Mesenchymal stem cell (in vitro differentiated cells and primary cell): ENCODE data around the gene ZNF768.

Source experiments
- DNase-seq: peaks from one replicate; pipeline ENCODE4 v3.0.0-alpha.2; 2013
- H2AFZ ChIP-seq: one replicate; pipeline ENCODE4 v1.6.1; 2013; ENCODE audit warnings: low read depth, mild to moderate bottlenecking, control low read depth, inconsistent platforms, low read length, moderate library complexity
- H2AK5ac ChIP-seq: 2 replicates; pipeline ENCODE4 v1.6.1; 2013; ENCODE audit warnings: low read length, moderate library complexity, mild to moderate bottlenecking, inconsistent platforms; ENCODE audit not compliant: severe bottlenecking
- H2BK120ac ChIP-seq: one replicate; pipeline ENCODE4 v1.6.1; 2013; ENCODE audit warnings: low read depth, mild to moderate bottlenecking, inconsistent platforms, low read length, moderate library complexity
- H2BK12ac ChIP-seq, 2 experiments: one replicate each; pipeline ENCODE4 v1.6.1; 2013; ENCODE audit warnings: inconsistent platforms in 2 of 2, low read length in 2 of 2, mild to moderate bottlenecking in 2 of 2, moderate library complexity in 2 of 2, control low read depth in 1 of 2
- H2BK15ac ChIP-seq: one replicate; pipeline ENCODE4 v1.6.1; 2013; ENCODE audit warnings: mild to moderate bottlenecking, low read depth, inconsistent platforms; ENCODE audit not compliant: poor library complexity, severe bottlenecking
- H2BK5ac ChIP-seq: 2 replicates; pipeline ENCODE4 v1.6.1; 2013; ENCODE audit warnings: low read depth, mild to moderate bottlenecking, low read length, control low read depth, inconsistent platforms; ENCODE audit not compliant: poor library complexity, severe bottlenecking
- H3K14ac ChIP-seq, 2 experiments: one replicate each; pipeline ENCODE4 v1.6.1; 2013; ENCODE audit warnings: inconsistent platforms in 2 of 2, low read length in 2 of 2, control low read depth in 1 of 2, mild to moderate bottlenecking in 1 of 2, moderate library complexity in 1 of 2
- H3K18ac ChIP-seq, 2 experiments: one replicate each; pipeline ENCODE4 v1.6.1; 2013; ENCODE audit warnings: inconsistent platforms in 2 of 2, low read length in 2 of 2, control low read depth in 1 of 2, low read depth in 1 of 2, mild to moderate bottlenecking in 1 of 2
- H3K23ac ChIP-seq, 2 experiments: one replicate each; pipeline ENCODE4 v1.6.1; 2013; ENCODE audit warnings: inconsistent platforms in 2 of 2, low read length in 2 of 2, mild to moderate bottlenecking in 2 of 2, moderate library complexity in 2 of 2, control low read depth in 1 of 2
- H3K27ac ChIP-seq: 2 replicates; pipeline ENCODE4 v1.5.1; 2013; ENCODE audit warnings: mild to moderate bottlenecking, moderate library complexity, low read length, control low read depth, inconsistent platforms; ENCODE audit not compliant: poor library complexity, severe bottlenecking
- H3K27me3 ChIP-seq, 2 experiments: 2 replicates each; pipeline versions ENCODE4 v1.6.1 to v1.7.0; 2013; ENCODE audit warnings: low read length in 2 of 2, mild to moderate bottlenecking in 2 of 2, moderate library complexity in 2 of 2, control low read depth in 1 of 2, inconsistent platforms in 1 of 2; ENCODE audit not compliant: control insufficient read depth in 1 of 2, insufficient read depth in 1 of 2
- H3K36me3 ChIP-seq, 2 experiments: 2 replicates each; pipeline versions ENCODE4 v1.6.1 to v1.7.0; 2013; ENCODE audit warnings: low read length in 2 of 2, control low read depth in 1 of 2, inconsistent platforms in 1 of 2, low read depth in 1 of 2, mild to moderate bottlenecking in 1 of 2; ENCODE audit not compliant: insufficient read depth in 2 of 2, control insufficient read depth in 1 of 2
- H3K4ac ChIP-seq, 2 experiments: one replicate each; pipeline ENCODE4 v1.6.1; 2013; ENCODE audit warnings: inconsistent platforms in 2 of 2, low read length in 2 of 2, mild to moderate bottlenecking in 2 of 2, moderate library complexity in 2 of 2, control low read depth in 1 of 2, low read depth in 1 of 2
- H3K4me1 ChIP-seq: 2 replicates; pipeline ENCODE4 v1.6.1; 2013; ENCODE audit warnings: low read depth, low read length, control low read depth; ENCODE audit not compliant: control insufficient read depth, insufficient read depth
- H3K4me2 ChIP-seq: 2 replicates; pipeline ENCODE4 v1.6.1; 2013; ENCODE audit warnings: low read length, mild to moderate bottlenecking, inconsistent platforms; ENCODE audit not compliant: poor library complexity, severe bottlenecking
- H3K4me3 ChIP-seq, 2 experiments: 2 replicates each; pipeline versions ENCODE4 v1.5.1 to v1.7.0; 2013; ENCODE audit warnings: low read length in 2 of 2, mild to moderate bottlenecking in 2 of 2, control low read depth in 1 of 2, low read depth in 1 of 2; ENCODE audit not compliant: insufficient read depth in 1 of 2
- H3K79me1 ChIP-seq: replicated peaks from 2 replicates; pipeline ENCODE4 v1.6.1; 2013; ENCODE audit warnings: mild to moderate bottlenecking, control low read depth, low read length, inconsistent platforms; ENCODE audit not compliant: poor library complexity, severe bottlenecking
- H3K9ac ChIP-seq: 2 replicates; pipeline ENCODE4 v1.7.0; 2013; ENCODE audit warnings: mild to moderate bottlenecking, low read length, moderate library complexity
- H3K9me3 ChIP-seq: 2 replicates; pipeline ENCODE4 v1.7.0; 2013; ENCODE audit warnings: mild to moderate bottlenecking, low read length; ENCODE audit not compliant: control insufficient read depth
- H4K8ac ChIP-seq: one replicate; pipeline ENCODE4 v1.6.1; 2013; ENCODE audit warnings: inconsistent platforms, mild to moderate bottlenecking, low read length, moderate library complexity
- H4K91ac ChIP-seq: one replicate; pipeline ENCODE4 v1.6.1; 2013; ENCODE audit warnings: mild to moderate bottlenecking, low read length, inconsistent platforms
- WGBS: methylation state at CpG from one replicate; pipeline ENCODE4 v1.1.7; 2013; ENCODE audit warnings: mixed read lengths; 5-methylcytosine and 5-hydroxymethylcytosine counted together

The ZNF768 gene

GRCh38 chr16:30491744-30492308, 34.5 kb downstream of the ZNF768 start:
- Histone ChIP-seq H3K36me3 (no peaks in the 10 kb centered on the region), H3K9ac (no peak overlapping the region), H3K4ac (peak overlapping the region in 1 of 2 experiments; percentile 11), H4K91ac (no peak overlapping the region), H3K14ac (no peak overlapping the region), H2AK5ac (no peak overlapping the region), H3K9me3 (no peaks in the 10 kb centered on the region), H3K27ac (no peak overlapping the region), H3K18ac (peak overlapping the region; percentile 18 to 58), H2BK5ac (no peak overlapping the region), H3K4me2 (no peak overlapping the region), H2AFZ (no peak overlapping the region), H2BK120ac (no peak overlapping the region), H3K79me1 (no peaks in the 10 kb centered on the region), H3K27me3 (peaks cover 0 to 14% of the 10 kb centered on the region in 2 experiments), H3K23ac (no peak overlapping the region), H2BK12ac (peak overlapping the region in 1 of 2 experiments; percentile 37), H3K4me1 (peaks cover 10% of the 10 kb centered on the region), H2BK15ac (no peak overlapping the region), H3K4me3 (no peak overlapping the region), H4K8ac (no peak overlapping the region)
- DNase-seq: peak; percentile 94
- 18% methylated on average over 4 of the region's 6 CpGs for WGBS

GRCh38 chr16:30491229-30491628, 35.1 kb downstream of the ZNF768 start:
- H3K4me2 ChIP-seq: no peak overlapping the region
- no peak overlapping the region for H2BK15ac ChIP-seq
- no peak overlapping the region for H3K4me3 ChIP-seq
- DNase-seq: peak; percentile 5
- H2BK5ac ChIP-seq: no peak overlapping the region
- peaks cover 0 to 18% of the 10 kb centered on the region in 2 experiments for H3K27me3 ChIP-seq
- no peak overlapping the region for H4K91ac ChIP-seq
- H3K18ac ChIP-seq: no peak overlapping the region
- peaks cover 10% of the 10 kb centered on the region for H3K4me1 ChIP-seq
- H3K23ac ChIP-seq: no peak overlapping the region
- no peaks in the 10 kb centered on the region for H3K79me1 ChIP-seq
- H4K8ac ChIP-seq: no peak overlapping the region
- no peak overlapping the region for H2AFZ ChIP-seq
- H2AK5ac ChIP-seq: no peak overlapping the region
- H3K36me3 ChIP-seq: no peaks in the 10 kb centered on the region
- H3K9ac ChIP-seq: no peak overlapping the region
- H3K4ac ChIP-seq: no peak overlapping the region
- no peaks in the 10 kb centered on the region for H3K9me3 ChIP-seq
- no peak overlapping the region for H3K27ac ChIP-seq
- H2BK12ac ChIP-seq: no peak overlapping the region
- H3K14ac ChIP-seq: no peak overlapping the region
- no peak overlapping the region for H2BK120ac ChIP-seq
- 88% methylated on average over 2 of the region's 4 CpGs for WGBS

DNA sequence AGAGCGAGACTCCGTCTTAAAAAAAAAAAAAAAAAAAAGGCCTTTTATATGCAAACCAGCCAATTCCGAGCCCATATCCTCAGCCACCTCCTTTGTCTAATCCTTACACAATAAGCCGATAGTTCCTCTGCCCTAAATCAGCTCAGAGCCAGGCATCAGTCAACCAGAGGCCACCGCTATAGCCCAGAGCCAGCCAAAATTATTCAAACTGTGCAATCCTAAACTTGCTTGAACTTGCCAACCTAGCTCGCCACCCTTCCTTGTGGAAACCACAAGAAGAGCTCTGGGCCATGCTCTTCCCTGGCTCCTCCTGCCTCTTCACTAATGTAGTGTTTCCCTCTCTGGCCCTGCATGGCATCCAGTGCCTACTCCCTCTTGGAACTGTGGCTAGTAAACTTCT, 36.2 kb downstream of the ZNF768 start:
- H2BK120ac ChIP-seq: no peak overlapping the region
- no peak overlapping the region for H4K8ac ChIP-seq
- H3K14ac ChIP-seq: no peak overlapping the region
- no peak overlapping the region for H3K23ac ChIP-seq
- peak overlapping the region; percentile 75 for H4K91ac ChIP-seq
- no peak overlapping the region for H3K27ac ChIP-seq
- H3K9me3 ChIP-seq: no peaks in the 10 kb centered on the region
- H2BK5ac ChIP-seq: no peak overlapping the region
- no peaks in the 10 kb centered on the region for H3K79me1 ChIP-seq
- no peaks in the 10 kb centered on the region for H3K36me3 ChIP-seq
- no peak overlapping the region for H3K18ac ChIP-seq
- H2BK15ac ChIP-seq: no peak overlapping the region
- WGBS: 93% methylated on average over 6 of the region's 6 CpGs
- peaks cover 10% of the 10 kb centered on the region for H3K4me1 ChIP-seq
- no peak overlapping the region for H3K4me3 ChIP-seq
- H3K4ac ChIP-seq: no peak overlapping the region
- no peak overlapping the region for H2BK12ac ChIP-seq
- DNase-seq: no peak
- no peak overlapping the region for H2AK5ac ChIP-seq
- H3K9ac ChIP-seq: no peak overlapping the region
- peaks cover 0 to 23% of the 10 kb centered on the region in 2 experiments for H3K27me3 ChIP-seq
- H3K4me2 ChIP-seq: no peak overlapping the region
- H2AFZ ChIP-seq: no peak overlapping the region

DNA sequence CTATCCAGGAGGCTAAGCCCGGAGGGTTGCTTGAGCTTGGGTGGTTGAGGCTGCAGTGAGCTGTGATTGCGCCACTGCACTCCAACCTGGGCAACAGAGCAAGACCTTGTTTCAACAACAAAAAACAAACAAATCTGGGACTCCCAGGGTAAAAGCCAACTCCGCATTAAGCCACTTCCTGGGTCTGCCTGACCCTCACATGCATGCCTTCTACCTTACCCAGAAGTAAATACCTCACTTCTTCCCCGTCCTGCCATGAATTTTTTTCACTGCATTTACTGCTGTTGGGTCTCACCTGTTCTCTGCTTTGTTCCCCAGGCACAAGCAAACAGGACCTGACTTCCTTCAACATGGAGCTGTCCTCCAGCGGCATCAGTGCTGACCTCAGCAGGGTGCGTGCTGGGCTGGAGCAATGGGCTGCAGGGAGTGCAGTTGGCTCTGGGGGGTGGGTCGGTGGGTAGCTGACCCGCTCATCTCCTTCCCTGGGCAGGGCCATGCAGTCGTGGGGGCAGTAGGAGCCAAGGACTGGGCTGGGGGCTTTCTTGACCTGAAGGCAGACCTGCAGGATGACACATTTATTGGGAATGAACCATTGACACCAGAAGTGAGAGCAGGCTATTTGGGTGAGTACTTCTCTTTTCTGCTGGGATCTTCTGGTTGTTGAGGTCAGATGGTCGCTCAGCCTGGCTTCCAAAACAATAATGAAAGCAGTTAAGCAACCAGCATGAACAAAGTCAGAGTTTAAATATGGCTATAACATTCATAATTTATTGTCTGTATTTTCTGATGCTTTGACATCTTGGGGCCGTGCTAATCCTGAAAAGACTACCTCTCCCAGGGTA, 37.4 kb downstream of the ZNF768 start:
- no peak overlapping the region for H3K14ac ChIP-seq
- no peak overlapping the region for H3K9ac ChIP-seq
- no peak overlapping the region for H4K91ac ChIP-seq
- peaks cover 0 to 15% of the 10 kb centered on the region in 2 experiments for H3K27me3 ChIP-seq
- no peak for DNase-seq
- no peak overlapping the region for H2AK5ac ChIP-seq
- H3K4me1 ChIP-seq: peaks cover 10% of the 10 kb centered on the region
- H3K27ac ChIP-seq: no peak overlapping the region
- H3K4me2 ChIP-seq: no peak overlapping the region
- no peaks in the 10 kb centered on the region for H3K79me1 ChIP-seq
- H2BK120ac ChIP-seq: no peak overlapping the region
- H2BK5ac ChIP-seq: no peak overlapping the region
- no peak overlapping the region for H3K4ac ChIP-seq
- no peak overlapping the region for H2BK15ac ChIP-seq
- peak overlapping the region in 1 of 2 experiments; percentile 16 for H3K23ac ChIP-seq
- no peak overlapping the region for H3K4me3 ChIP-seq
- no peaks in the 10 kb centered on the region for H3K36me3 ChIP-seq
- H4K8ac ChIP-seq: no peak overlapping the region
- peak overlapping the region in 1 of 2 experiments; percentile 1 for H2BK12ac ChIP-seq
- no peak overlapping the region for H3K18ac ChIP-seq
- no peaks in the 10 kb centered on the region for H3K9me3 ChIP-seq
- WGBS: 75% methylated on average over 10 of the region's 11 CpGs
- H2AFZ ChIP-seq: no peak overlapping the region
